Activated T-helper 1 cell treated with Interleukin-2 at 50 U/mL for 16 hours (primary cell): ENCODE results near the gene UBA1.
"Not testable (repeated sequence)": the region's sequence is repeated elsewhere in the genome, so short reads cannot be mapped to it uniquely, and the experiment has no call there.

Experiments
- DNase-seq: peaks from one replicate; pipeline ENCODE4 v3.0.0-alpha.2; 2020; ENCODE audit warnings: low read depth

The UBA1 gene

DNA sequence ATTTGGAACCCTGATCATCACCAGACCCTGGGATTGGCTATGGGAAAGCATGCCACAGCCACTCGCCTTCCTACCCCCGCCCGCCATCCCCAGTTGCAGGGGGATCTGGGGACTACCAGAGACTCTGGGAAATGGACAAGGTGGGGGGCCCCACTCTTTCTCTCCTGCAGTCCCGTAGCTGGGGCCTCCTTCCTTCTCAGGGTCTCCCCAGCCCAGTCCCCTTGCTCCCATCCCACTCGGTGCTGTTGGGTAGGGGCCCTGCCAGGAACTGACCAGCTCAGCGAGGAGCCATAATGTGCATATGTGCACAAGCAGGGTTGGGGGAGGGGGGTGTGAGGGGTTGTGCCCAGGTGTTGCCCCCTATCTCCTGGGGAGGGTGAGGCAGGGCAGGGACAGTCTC is 35.8 kb downstream of the UBA1 start:
- DNase-seq, result no peak

DNA sequence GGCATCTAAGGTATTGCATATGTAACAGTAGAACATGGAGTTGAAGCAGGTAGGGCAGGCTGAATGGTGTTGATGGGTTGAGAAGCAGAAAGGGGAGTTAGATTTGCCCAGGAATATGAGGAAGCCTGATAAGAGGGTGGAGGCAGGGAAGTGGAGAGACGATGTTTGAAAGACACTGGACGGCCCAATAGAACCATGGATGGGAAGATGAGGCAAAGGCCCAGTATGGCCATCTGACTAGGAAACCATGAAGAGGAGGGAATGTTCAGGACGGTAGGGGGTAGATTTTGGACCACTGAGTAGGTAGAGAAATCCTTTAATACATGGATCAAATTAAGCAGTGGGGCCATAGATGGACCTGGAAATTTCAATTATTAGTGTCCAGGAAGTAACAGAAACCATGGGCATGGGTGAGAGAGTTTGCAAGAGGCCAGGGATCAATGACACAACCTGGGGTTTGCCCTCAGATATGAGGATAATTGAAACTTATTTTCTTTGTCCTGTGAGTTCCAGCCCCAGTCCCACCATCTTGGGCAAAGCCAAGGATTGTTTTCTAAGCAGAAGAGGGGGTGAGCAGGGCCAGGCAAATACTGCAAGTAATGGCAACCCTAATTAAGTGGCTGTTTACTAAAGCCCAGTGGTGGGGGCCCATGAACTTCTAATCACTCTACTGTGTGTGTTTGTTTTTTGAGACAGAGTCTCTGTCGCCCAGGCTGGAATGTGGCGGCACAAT is 36.7 kb downstream of the UBA1 start:
- DNase-seq, result no peak

DNA sequence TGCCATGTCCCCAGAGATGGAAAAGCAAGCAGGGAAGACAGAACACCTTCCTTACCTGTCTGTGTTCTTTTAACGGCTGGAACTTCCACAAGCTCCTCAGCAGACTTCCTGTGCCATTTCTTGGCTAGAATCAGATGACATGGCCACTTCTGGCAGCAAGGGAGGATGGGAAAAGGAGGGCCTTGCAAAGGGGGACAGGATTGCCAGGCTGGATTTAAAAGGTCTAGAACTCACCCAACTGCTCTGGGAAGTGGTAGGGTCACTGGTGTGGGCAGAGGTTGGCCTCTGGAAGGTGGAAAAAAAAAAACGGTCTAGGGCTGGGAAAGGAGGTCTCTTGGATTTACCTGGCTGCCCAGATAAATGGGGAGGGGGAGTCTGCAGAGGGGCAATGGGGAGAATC is 37.5 kb downstream of the UBA1 start:
- no peak for DNase-seq

DNA sequence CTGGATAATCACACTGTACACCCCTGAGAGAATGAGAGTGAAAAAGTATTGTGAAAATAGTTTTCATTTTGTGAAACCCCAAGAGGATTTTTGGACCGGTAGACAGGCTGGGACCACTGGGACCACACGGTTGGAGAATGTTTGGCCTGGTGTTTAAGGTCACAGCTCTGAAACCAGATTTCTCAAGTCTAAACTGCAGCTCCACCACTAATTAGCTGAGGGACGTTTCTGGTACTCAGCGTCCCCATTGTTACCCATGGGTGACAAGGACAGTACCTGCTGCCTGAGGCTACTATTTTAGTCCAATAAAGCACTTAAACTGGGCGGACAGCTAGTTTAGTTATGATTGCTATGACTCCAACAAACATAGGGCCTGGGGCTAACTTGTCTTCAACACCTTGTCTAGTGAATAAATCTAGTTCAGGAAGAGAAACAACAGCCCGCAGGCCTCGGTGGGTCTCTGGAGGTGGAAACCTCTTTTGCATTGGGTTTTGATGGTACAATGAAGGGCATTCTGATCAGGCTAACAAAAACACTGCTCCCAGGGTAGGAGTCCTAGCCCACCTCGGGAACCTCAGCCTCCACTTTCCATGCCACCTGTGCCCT is 38.7 kb downstream of the UBA1 start:
- no peak for DNase-seq

DNA sequence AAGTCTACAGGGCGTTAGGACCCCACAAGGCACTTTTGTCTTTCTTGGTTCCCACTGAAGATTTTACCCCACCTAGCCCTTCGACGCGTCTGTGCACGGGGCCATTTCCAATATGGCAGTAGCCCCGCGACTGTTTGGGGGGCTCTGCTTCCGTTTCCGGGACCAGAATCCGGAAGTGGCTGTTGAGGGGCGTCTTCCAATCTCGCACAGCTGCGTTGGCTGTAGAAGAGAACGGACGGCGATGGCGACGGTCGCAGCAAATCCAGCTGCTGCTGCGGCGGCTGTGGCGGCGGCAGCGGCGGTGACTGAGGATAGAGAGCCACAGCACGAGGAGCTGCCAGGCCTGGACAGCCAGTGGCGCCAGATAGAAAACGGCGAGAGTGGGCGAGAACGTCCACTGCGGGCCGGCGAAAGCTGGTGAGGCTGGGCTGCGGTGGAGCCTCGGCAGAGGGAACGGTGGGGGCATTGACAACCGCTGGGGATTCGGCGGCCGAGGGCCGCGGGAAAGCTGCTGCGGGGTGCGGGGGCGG is 39.2 kb downstream of the UBA1 start, which contains the start of gene USP11:
USP11 (plus strand) TSS at position 207 of the 530 bp plus-strand sequence; CDS start at position 242, 35 bp downstream.
- peak; percentile 13 for DNase-seq

DNA sequence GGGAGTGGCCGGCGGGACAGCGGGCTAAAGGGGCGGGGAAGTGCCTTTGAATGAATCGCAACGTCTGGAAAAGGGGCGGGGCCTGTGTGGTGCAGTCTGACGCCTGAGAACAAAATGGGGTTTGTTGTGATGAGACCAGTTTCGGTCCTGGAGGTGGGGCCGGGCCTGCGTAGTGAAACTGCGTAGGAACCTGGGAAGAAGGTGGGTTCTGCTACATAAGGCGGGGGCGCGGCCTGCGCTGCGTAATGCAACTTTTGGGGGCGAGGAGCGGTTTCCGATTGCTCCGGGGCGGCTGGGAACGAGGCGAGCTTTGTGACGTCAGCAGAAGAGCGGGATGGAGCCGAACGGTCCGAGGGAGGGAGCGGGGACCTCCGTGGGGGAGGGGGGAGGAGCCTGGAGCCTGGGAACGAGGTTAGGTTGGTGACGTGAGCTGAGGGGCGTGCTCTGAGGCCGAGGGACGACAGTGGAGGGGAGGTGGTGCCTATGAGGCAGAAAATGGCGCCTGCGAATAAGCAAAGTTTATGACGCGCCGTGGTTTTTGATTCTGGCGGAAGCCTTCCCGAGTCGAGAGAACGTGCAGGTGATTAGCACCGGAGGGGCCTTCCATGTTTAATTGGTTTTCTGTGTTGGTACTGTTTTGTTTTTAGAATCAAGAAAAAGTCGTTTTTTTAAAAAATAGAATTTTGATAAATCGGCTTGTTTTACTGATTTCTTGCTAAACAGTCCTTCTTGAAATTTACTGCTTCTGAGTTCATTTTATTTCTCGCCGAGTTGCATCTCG is 39.9 kb downstream of the UBA1 start:
- peak; percentile 91 for DNase-seq

DNA sequence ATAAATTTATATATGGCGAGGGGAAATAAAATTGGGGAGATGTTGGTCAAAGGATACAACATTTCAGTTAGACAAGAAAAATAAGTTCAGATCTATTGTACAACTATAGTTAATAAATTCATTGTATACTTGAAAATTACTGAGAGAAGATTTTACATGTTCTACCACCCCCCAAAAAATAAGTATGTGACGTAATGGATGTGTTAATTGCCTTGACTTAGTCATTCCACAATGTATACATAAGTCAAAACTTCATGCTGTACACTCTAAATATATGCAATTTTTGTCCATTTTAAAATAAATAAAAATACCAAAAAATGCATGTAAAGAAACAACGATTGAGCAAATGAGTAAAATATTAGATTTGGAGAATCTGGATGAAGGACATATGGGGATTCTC is 41.0 kb downstream of the UBA1 start:
- DNase-seq, result no peak

DNA sequence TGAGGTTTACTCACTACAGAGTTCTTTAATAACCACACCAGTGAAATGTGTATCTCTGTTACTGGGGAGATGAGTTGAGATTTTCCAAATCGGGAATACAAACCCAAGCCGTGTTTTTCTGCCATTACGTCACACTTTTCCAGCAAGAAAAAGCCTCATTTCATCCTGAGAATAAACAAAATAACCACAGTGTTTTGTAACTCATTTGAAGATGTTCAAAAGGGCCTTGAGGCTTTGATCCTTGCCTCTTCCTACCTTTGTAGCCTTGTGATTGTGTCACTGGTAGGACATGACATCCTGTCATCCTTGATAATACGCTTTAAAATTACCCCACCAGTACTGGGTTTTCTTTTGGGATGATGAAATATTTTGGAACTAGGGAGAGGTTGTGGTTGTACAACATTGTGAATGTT is 42.1 kb downstream of the UBA1 start:
- no peak for DNase-seq

DNA sequence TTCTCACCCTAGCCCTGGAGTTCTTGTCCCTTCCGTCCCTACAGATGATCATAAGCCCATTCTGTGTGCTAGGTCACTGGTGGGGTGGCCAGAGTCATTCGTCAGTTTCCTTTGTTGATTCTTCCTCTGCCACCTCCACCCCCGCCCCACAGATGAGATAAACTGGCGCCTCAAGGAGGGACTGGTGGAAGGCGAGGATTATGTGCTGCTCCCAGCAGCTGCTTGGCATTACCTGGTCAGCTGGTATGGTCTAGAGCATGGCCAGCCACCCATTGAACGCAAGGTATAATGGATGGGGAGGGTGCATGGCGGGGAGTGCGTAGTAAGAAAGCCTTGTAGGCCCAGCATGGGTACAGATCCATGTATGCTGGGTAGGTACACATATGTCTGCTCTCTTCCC is 45.6 kb downstream of the UBA1 start:
- no peak for DNase-seq

DNA sequence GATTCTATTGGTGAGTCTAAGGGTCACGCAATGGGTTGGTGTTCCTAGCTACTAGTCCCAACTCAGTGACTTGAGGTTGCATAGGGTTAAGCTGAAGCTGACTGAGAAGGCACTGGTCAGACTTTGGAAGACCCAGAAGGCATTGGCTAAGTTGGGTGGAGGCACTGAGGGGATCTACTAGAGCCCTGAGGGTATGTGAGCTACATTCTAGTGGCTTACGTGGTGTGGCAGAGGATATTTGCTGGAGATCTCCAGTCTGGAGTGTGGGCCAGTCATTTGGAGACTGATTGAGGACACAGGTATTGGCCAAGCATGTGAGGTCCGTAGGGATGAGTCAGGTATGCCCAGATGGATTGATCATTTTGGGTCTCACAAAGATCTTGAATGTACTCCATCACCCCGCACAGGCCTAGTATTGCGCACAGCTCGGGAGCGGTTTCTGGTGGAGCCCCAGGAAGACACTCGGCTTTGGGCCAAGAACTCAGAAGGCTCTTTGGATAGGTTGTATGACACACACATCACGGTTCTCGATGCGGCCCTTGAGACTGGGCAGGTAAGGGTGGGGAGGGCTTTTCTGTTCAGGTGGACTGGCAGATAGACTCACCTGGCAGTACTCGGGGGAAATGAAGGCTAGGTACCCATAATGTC is 46.4 kb downstream of the UBA1 start:
- no peak for DNase-seq

DNA sequence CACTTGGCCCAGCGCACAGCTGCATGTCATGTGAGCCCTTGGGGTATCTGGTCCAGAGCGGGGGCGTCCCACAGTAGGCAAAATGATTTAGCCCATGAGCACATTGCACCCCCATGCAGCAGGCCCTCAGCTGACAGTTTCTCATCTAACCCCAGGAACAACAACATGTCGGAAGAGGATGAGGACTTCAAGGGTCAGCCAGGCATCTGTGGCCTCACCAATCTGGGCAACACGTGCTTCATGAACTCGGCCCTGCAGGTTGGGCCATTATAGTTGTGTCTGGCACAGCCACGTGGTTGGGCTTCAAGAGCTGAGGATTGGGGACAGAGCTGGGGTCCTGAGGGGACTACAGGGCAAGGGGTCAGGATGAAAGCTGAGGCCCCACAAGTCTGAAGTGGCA is 47.0 kb downstream of the UBA1 start:
- DNase-seq, result no peak

DNA sequence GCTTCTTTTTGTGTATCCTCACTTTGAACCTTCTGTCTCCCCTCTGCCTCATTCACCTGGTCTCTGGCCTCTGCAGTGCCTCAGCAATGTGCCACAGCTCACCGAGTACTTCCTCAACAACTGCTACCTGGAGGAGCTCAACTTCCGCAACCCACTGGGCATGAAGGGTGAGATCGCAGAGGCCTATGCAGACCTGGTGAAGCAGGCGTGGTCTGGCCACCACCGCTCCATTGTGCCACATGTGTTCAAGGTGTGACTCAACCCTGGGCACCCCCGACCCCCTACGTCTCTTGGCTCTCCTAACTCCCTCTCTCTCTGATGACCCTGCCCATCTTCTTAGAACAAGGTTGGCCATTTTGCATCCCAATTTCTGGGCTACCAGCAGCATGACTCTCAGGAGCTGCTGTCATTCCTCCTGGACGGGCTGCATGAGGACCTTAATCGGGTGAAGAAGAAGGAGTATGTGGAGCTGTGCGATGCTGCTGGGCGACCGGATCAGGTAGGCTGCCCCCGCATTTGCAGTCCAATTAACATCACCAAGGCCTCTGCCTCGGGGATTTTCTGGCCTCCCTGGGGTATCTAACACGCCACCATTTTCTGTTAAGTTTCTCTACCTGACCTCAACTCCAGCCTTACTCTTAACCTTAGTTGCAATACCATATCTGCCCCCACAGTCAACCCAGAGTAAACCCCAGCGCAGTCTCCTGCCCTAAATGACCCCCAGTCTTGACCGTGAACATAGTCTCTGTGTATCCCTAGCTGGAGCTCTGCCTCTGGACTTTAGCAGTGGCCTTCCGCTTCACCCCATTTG is 47.8 kb downstream of the UBA1 start:
- DNase-seq, result no peak

DNA sequence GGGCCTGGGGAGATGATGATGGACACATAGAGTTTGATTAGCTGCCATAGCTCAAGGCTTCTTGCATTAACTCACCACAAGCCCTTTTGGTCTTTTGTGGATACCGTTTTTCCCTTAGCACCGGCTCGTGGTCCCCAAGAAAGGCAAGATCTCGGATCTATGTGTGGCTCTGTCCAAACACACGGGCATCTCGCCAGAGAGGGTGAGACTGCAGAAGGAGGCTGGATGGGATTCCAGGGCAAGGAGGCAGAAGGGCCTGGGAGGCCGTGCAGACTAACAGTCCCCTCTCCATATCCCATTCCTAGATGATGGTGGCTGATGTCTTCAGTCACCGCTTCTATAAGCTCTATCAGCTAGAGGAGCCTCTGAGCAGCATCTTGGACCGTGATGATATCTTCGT is 48.7 kb downstream of the UBA1 start:
- DNase-seq, result no peak

DNA sequence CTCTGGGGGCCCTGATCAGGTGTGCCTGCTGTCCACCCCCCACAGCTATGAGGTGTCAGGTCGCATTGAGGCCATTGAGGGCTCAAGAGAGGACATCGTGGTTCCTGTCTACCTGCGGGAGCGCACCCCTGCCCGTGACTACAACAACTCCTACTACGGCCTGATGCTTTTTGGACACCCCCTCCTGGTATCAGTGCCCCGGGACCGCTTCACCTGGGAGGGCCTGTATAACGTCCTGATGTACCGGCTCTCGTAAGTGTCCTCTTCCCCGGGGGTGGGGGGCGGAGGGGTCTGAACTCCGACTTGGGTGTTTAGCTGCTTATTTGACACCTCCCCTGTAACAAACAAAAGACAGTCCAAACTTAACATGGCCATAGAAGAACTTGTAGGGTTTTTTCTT is 49.7 kb downstream of the UBA1 start:
- DNase-seq, result no peak

DNA sequence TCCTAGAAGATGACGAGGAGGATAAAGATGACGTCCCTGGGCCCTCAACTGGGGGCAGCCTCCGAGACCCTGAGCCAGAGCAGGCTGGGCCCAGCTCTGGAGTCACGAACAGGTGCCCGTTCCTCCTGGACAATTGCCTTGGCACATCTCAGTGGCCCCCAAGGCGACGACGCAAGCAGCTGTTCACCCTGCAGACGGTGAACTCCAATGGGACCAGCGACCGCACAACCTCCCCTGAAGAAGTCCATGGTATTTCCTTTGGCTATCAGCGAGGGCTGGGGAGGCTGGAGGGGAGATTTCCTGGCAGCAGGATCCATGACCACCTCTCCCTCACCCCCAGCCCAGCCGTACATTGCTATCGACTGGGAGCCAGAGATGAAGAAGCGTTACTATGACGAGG is 51.0 kb downstream of the UBA1 start:
- no peak for DNase-seq

DNA sequence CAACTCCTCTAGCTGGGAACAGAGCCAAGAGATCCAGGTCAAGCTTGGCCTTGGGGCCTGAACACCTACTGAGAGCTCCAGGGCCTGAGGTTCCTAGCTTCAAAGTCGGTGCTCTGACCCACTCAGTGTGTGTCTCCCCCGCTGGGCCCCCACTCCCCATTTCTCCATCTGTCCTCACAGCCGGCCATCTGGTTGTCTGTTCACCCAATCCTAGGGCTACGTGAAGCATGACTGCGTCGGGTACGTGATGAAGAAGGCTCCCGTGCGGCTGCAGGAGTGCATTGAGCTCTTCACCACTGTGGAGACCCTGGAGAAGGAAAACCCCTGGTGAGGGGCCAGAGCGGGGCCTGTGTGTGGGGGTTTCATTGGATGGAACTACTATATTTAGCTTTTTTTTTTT is 51.5 kb downstream of the UBA1 start:
- no peak for DNase-seq

DNA sequence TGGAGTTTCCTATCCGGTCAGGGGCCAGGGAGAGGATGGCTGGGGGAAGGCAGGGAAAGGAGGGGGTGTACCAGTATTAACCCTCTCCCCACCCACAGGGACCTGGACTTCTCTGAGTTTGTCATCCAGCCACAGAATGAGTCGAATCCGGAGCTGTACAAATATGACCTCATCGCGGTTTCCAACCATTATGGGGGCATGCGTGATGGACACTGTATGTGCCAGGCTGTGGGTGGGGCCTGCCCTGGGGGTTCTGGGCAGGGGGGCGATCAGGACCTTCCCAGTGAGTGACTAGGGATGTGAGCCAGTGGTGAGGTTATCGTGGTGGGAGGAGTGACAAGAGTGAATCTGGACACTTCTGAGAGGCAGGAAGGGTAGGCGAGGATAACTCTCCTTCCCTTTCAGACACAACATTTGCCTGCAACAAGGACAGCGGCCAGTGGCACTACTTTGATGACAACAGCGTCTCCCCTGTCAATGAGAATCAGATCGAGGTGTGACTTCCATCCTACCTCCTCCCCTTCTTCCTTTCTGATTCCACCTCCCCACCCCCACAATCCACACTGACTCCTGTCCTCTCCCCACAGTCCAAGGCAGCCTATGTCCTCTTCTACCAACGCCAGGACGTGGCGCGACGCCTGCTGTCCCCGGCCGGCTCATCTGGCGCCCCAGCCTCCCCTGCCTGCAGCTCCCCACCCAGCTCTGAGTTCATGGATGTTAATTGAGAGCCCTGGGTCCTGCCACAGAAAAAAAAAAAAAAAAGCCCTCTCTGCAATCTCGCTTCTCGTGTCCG is 53.8 kb downstream of the UBA1 start:
- no peak for DNase-seq

DNA sequence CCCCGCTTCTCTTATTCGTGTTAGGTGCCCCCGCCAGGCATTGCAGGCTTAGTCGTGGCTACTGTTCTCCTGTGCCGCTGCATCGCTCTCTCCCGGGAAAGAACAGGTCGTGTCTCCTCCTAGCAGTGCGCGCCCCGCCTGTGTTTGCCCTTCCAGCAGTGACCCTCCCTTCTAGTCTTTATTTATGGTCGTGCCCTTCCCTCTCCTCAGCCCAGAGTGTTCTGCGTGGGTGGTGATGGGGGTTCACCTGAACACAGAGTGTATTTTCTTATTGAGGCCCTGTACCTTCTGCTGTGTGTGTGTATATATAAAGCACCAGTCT is 54.3 kb downstream of the UBA1 start:
- DNase-seq, result no peak

DNA sequence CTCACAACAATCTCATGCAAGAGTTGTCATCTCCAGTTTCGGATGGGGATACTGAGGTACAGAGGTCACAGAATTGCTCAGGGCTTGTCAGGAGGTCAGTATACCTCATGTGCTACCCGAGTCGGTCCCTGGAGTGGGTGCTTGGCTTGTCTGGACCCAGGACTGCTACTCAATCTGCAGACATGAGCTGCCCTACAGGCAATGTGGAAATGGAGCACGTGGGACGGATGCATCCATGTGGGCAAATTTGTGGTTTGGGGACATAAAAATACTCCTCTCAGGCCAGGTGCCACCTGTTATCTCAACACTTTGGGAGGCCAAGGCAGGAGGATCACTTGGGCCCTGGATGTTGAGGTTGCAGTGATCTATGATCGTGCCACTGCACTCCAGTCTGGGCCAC is 54.9 kb downstream of the UBA1 start:
- DNase-seq, result no peak

DNA sequence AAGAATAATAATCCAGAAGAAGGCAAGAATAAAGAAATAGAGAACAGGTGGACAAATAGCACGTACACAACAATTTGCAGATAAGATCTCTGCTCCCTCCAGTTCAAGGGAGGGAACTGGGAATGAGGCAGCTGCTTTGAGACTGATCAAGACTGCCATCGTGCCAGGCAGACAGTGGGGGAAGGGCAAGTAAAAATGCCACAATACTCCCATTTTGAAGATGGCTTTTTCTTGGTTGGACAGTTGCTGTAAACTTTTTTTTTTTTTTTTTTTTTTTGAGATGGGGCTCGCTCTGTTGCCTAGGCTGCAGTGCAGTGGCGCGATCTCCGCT is 56.4 kb downstream of the UBA1 start:
- DNase-seq, result no peak

DNA sequence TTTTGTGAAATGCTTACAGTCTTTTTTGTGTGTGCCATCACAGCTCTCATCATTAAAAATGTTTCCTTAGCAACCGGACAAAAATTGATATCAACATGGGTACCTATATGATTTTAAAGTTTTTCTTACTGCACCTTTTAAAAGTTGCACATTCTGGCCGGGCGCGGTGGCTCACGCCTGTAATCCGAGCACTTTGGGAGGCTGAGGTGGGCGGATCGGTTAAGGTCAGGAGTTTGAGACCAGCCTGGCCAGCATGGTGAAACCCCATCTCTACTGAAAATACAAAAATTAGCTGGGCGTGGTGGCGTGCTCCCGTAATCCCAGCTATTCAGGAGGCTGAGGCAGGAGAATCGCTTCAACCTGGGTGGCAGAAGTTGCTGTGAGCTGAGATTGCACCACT is 64.0 kb downstream of the UBA1 start:
- not testable (repeated sequence) for DNase-seq
